ENCODE results near the gene KCNJ12.
"Not testable (repeated sequence)": the region's sequence is repeated elsewhere in the genome, so short reads cannot be mapped to it uniquely, and the experiment has no call there.

DNA sequence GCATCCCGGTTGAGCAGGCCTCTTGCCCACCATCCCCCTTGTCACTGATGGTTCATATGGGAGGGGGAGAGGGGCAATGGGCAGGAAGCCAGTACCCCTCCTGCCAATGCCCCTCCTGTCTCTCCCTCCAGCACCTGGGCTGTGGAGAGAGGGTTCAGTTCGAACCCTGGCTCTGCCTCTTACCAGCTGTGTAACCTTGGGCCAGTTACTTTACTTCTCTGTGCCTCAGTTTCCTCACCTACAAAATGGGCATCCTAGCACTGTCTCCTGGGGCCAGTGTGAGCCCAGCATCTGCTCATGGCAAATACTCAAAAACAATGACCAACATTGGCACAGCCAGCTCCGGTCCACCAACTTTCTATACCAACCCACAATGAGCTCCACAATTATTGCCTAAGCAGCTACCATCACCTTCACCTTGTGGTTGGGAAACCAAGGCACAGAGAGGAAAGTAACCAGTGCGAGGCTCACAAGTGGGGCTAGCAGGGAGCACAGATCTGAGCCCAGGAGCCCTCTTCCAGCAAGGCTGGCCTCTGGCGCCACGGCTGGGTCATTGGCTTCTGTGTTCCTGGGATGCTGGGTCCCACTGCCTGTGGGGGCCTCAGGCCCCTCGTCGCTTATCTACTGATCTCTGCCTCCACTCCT is 38.1 kb upstream of the KCNJ12 start:
- TF ChIP-seq ELF1 (IDR thresholded peaks at IDR 0.05; ENCODE audit: borderline replicate concordance, low read depth); TCF7L2 (IDR thresholded peaks at IDR 0.05; ENCODE audit: borderline replicate concordance, extremely low read depth, insufficient read depth, insufficient read length); EZH2phosphoT487 (IDR thresholded peaks at IDR 0.05; ENCODE audit: borderline replicate concordance); SIN3A (IDR thresholded peaks at IDR 0.05; ENCODE audit: low read depth); POLR2A (IDR thresholded peaks at IDR 0.05; ENCODE audit: borderline replicate concordance, extremely low read depth, insufficient read depth, insufficient read length); EZH2 (IDR thresholded peaks at IDR 0.05): not testable (repeated sequence)
- TF ChIP-seq, protein P1, sequence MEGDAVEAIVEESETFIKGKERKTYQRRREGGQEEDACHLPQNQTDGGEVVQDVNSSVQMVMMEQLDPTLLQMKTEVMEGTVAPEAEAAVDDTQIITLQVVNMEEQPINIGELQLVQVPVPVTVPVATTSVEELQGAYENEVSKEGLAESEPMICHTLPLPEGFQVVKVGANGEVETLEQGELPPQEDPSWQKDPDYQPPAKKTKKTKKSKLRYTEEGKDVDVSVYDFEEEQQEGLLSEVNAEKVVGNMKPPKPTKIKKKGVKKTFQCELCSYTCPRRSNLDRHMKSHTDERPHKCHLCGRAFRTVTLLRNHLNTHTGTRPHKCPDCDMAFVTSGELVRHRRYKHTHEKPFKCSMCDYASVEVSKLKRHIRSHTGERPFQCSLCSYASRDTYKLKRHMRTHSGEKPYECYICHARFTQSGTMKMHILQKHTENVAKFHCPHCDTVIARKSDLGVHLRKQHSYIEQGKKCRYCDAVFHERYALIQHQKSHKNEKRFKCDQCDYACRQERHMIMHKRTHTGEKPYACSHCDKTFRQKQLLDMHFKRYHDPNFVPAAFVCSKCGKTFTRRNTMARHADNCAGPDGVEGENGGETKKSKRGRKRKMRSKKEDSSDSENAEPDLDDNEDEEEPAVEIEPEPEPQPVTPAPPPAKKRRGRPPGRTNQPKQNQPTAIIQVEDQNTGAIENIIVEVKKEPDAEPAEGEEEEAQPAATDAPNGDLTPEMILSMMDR (IDR thresholded peaks at IDR 0.05 in 2 of 3, conservative IDR thresholded peaks at IDR 0.05 in 1 of 3; ENCODE audit: borderline replicate concordance in 1 of 3, insufficient read depth in 1 of 3, low read depth in 2 of 3, low read length in 2 of 3), result not testable (repeated sequence)

Data from HCT116 (cell line).